Central memory CD8-positive, alpha-beta T cell (primary cell): ENCODE data around the gene DSCAML1.

ENCODE experiments used
- ATAC-seq: fragments of 150-1000 bp; cut with Tn5 transposase; replicated peaks from 2 replicates; pipeline ENCODE4 v1.10.0; 2022; ENCODE audit warnings: mild to moderate bottlenecking, moderate FRiP score, moderate number of reproducible peaks; ENCODE audit not compliant: poor library complexity, severe bottlenecking; ENCODE audit errors: extremely low read depth
- DNase-seq, 2 donors: peaks; one replicate each; pipeline ENCODE4 v3.0.0; 2021; ENCODE audit warnings: low spot score in 2 of 2
- H3K27ac Mint-ChIP-seq: one replicate; pipeline ENCODE4 v1.8.0; 2022; ENCODE audit warnings: low read depth, mild to moderate bottlenecking, moderate library complexity, mixed read lengths
- H3K27me3 Mint-ChIP-seq: one replicate; pipeline ENCODE4 v1.8.0; 2022; ENCODE audit warnings: mixed read lengths
- H3K36me3 Mint-ChIP-seq: one replicate; pipeline ENCODE4 v1.8.0; 2022; ENCODE audit warnings: mild to moderate bottlenecking, moderate library complexity, mixed read lengths; ENCODE audit not compliant: insufficient read depth
- H3K4me1 Mint-ChIP-seq: one replicate; pipeline ENCODE4 v1.8.0; 2022; ENCODE audit warnings: mixed read lengths
- H3K4me3 Mint-ChIP-seq: one replicate; pipeline ENCODE4 v1.8.0; 2022; ENCODE audit warnings: mild to moderate bottlenecking, moderate library complexity, mixed read lengths
- H3K9me3 Mint-ChIP-seq: one replicate; pipeline ENCODE4 v1.8.0; 2022; ENCODE audit warnings: mixed read lengths

DSCAML1 gene

GRCh38 chr11:117792992-117793391 is 4.0 kb downstream of the DSCAML1 start:
- no peak overlapping the region for H3K4me3 Mint-ChIP-seq
- no peaks in the 10 kb centered on the region for H3K9me3 Mint-ChIP-seq
- H3K27ac Mint-ChIP-seq = no peak overlapping the region
- DNase-seq (no peak), ATAC-seq (no peak)
- peaks cover 6% of the 10 kb centered on the region for H3K4me1 Mint-ChIP-seq
- H3K27me3 Mint-ChIP-seq = peaks cover 82% of the 10 kb centered on the region
- H3K36me3 Mint-ChIP-seq = no peaks in the 10 kb centered on the region

DNA sequence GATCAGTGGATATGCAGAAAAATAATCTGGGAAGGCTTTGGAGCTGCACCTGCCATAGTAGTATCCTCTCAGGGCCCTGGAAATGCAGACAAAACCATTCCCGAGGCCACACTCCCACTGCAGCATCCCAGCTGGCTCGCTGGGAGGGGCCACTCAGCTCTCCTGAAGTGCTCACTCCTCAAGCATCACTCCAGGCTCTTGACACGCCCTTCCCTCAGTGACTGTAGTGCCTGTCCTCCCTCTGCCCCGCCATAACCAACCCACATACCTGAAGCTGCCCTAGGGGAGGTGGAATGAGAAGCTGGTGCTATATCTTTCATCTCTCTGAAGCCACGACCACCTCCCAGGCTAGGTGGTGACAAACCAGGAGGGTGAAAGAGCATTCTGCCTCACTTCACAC is 4.8 kb downstream of the DSCAML1 start:
- no peaks in the 10 kb centered on the region for H3K4me1 Mint-ChIP-seq
- H3K27ac Mint-ChIP-seq = no peak overlapping the region
- no peak for DNase-seq
- H3K36me3 Mint-ChIP-seq = no peaks in the 10 kb centered on the region
- H3K27me3 Mint-ChIP-seq = peaks cover 82% of the 10 kb centered on the region
- no peak for ATAC-seq
- no peak overlapping the region for H3K4me3 Mint-ChIP-seq
- H3K9me3 Mint-ChIP-seq = no peaks in the 10 kb centered on the region

- no peaks in the 10 kb centered on the region for H3K9me3 Mint-ChIP-seq
- no peaks in the 10 kb centered on the region for H3K4me1 Mint-ChIP-seq
- H3K27ac Mint-ChIP-seq = no peak overlapping the region
- H3K36me3 Mint-ChIP-seq = no peaks in the 10 kb centered on the region
- H3K27me3 Mint-ChIP-seq = peaks cover 95% of the 10 kb centered on the region
- H3K4me3 Mint-ChIP-seq = no peak overlapping the region
- ATAC-seq (no peak), DNase-seq (no peak)
Measured at GRCh38 chr11:117790279-117790678, 6.7 kb downstream of the DSCAML1 start.

DNA sequence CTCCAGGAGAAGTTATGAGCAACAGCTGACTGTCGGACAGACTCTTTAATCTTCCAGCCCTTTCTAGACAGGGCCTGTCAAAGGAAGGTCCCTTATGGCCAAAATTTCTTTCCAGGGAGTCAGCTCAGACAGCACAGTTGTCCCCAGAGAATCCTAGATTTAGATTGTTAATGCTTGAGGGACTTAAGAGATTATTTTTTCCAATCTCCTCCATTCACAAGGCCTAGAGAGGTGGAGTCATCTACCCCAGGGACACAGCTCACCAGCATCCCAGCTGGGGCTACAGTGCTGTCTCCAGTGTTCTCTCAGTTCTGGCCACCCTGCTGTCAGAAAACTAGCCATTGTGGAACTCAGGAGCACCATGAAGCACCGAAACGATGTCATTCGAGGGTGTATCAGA is 7.8 kb downstream of the DSCAML1 start:
- Mint-ChIP-seq H3K27ac (no peak overlapping the region), H3K9me3 (no peaks in the 10 kb centered on the region), H3K27me3 (peaks cover 95% of the 10 kb centered on the region), H3K4me3 (no peak overlapping the region), H3K4me1 (no peaks in the 10 kb centered on the region), H3K36me3 (no peaks in the 10 kb centered on the region)
- DNase-seq = no peak
- ATAC-seq = no peak

GRCh38 chr11:117786135-117786870 is 10.7 kb downstream of the DSCAML1 start:
- ATAC-seq = no peak
- Mint-ChIP-seq H3K4me1 (no peaks in the 10 kb centered on the region), H3K27me3 (peaks cover 99% of the 10 kb centered on the region), H3K9me3 (no peaks in the 10 kb centered on the region), H3K36me3 (no peaks in the 10 kb centered on the region), H3K4me3 (no peak overlapping the region), H3K27ac (no peak overlapping the region)
- DNase-seq = no peak

DNA sequence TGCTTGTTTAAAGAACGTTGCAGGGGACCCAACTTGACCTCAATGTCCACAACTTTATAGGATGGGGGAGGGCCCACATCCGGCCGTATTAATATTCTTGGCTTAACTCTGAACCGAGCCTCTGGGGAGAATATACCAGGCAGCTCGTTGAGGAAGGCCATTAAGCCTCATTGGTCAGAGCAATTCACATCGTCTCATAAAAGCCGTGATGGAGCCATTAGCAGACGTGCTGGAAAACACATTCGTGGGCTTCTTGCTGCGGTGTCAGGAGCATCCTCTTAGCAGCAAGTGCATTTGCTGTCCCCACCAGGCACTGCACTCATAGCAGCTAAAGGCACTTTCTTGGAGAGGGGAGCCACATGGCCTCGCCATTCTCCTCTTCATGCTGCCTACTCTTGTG is 14.9 kb downstream of the DSCAML1 start:
- Mint-ChIP-seq H3K9me3 (no peaks in the 10 kb centered on the region), H3K4me3 (no peak overlapping the region), H3K4me1 (no peaks in the 10 kb centered on the region), H3K27ac (no peak overlapping the region), H3K36me3 (no peaks in the 10 kb centered on the region), H3K27me3 (peaks cover 99% of the 10 kb centered on the region)
- DNase-seq = no peak
- no peak for ATAC-seq

DNA sequence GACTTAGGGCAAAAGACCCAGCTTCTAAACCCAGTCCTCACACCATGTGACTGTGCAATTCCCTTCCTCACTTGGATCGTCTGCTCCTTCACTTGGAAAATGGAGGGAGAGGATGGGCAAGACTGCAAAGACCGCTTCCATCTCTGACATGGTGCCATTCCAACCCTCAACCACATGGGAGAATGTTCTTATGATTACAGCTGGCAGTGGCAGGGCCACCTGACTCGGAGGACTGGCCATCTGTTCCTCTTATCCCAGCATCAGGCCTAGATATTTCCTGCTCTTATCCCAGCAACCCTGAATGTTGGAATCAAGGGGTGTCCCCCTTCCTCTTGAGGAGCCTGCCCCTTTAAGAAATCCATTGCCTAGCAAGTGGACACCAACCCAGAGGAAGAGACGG is 15.4 kb downstream of the DSCAML1 start:
- Mint-ChIP-seq H3K4me1 (no peaks in the 10 kb centered on the region), H3K4me3 (no peak overlapping the region), H3K36me3 (no peaks in the 10 kb centered on the region), H3K27ac (no peak overlapping the region), H3K9me3 (no peaks in the 10 kb centered on the region), H3K27me3 (peaks cover 99% of the 10 kb centered on the region)
- ATAC-seq (no peak), DNase-seq (no peak)

DNA sequence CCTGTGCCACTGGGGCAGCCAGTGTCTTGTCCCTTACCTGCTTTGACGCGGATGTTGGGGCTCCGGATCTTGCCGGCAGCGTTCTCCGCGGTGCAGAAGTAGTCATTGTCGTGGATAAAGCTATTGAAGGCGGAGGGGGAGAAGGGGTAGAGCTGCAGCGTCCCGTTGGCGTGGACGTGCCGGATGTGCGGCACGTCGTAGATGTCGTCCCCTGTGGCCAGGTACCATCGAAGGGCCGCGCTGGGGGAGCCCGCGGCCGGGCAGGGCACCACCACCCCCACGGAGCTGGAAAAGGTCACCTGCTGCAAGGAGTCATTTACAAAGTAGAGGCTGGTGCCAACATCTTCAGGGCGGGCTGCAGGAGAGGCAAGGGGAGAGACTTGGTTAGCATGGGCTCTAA is 16.6 kb downstream of the DSCAML1 start:
- Mint-ChIP-seq H3K27ac (no peak overlapping the region), H3K36me3 (no peaks in the 10 kb centered on the region), H3K4me3 (no peak overlapping the region), H3K9me3 (no peaks in the 10 kb centered on the region), H3K27me3 (peaks cover 99% of the 10 kb centered on the region), H3K4me1 (no peaks in the 10 kb centered on the region)
- DNase-seq (no peak), ATAC-seq (no peak)

- Mint-ChIP-seq H3K9me3 (no peaks in the 10 kb centered on the region), H3K27me3 (peaks cover 57% of the 10 kb centered on the region), H3K27ac (no peak overlapping the region), H3K4me3 (no peak overlapping the region), H3K36me3 (no peaks in the 10 kb centered on the region), H3K4me1 (no peaks in the 10 kb centered on the region)
- ATAC-seq (no peak), DNase-seq (no peak)
Measured at GRCh38 chr11:117774553-117774952, 22.5 kb downstream of the DSCAML1 start.

- ATAC-seq (no peak), DNase-seq (no peak)
- Mint-ChIP-seq H3K27me3 (peaks cover 49% of the 10 kb centered on the region), H3K9me3 (no peaks in the 10 kb centered on the region), H3K4me3 (no peak overlapping the region), H3K36me3 (no peaks in the 10 kb centered on the region), H3K4me1 (no peaks in the 10 kb centered on the region), H3K27ac (no peak overlapping the region)
Measured at GRCh38 chr11:117772360-117772759, 24.7 kb downstream of the DSCAML1 start.

GRCh38 chr11:117771841-117772240 is 25.2 kb downstream of the DSCAML1 start:
- Mint-ChIP-seq H3K27ac (no peak overlapping the region), H3K9me3 (no peaks in the 10 kb centered on the region), H3K4me3 (no peak overlapping the region), H3K27me3 (peaks cover 49% of the 10 kb centered on the region), H3K36me3 (no peaks in the 10 kb centered on the region), H3K4me1 (no peaks in the 10 kb centered on the region)
- DNase-seq = no peak
- no peak for ATAC-seq

GRCh38 chr11:117771197-117771596 is 25.8 kb downstream of the DSCAML1 start:
- no peaks in the 10 kb centered on the region for H3K36me3 Mint-ChIP-seq
- H3K4me1 Mint-ChIP-seq = no peaks in the 10 kb centered on the region
- ATAC-seq (no peak), DNase-seq (no peak)
- H3K4me3 Mint-ChIP-seq = no peak overlapping the region
- H3K9me3 Mint-ChIP-seq = no peaks in the 10 kb centered on the region
- H3K27me3 Mint-ChIP-seq = peaks cover 49% of the 10 kb centered on the region
- H3K27ac Mint-ChIP-seq = no peak overlapping the region

DNA sequence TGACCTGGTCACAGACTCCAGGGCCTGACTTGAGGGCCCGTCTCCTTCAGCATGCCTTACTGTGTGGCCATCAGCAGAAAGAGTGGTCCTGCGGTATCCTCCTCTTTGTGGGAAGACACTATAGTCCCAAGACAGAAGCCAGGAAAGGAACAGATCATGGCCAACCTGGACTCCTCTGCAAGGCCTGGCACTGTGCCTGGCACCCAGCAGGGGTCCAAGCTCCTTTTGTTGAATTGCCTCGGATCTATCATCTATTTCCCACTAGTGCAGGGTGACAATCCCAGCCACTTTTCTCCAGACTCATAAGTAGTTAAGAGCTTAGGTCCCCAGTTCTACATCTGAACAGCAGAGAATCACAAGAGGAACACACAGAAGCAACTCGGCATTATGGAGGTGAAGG is 27.0 kb downstream of the DSCAML1 start:
- Mint-ChIP-seq H3K9me3 (no peaks in the 10 kb centered on the region), H3K36me3 (no peaks in the 10 kb centered on the region), H3K27ac (no peak overlapping the region), H3K27me3 (peaks cover 49% of the 10 kb centered on the region), H3K4me1 (no peaks in the 10 kb centered on the region), H3K4me3 (no peak overlapping the region)
- no peak for ATAC-seq
- DNase-seq = no peak
